ENCODE measurements around the gene TRMT61A. TPM values are rescaled to one million over a fixed set of nuclear protein-coding genes. Genes with fewer than 3 reads are reported as not detected.

The TRMT61A gene
- total RNA-seq, 2 donors from 2014 or later: 10.0 to 17.8 TPM

- H3K9me3 ChIP-seq: no peaks in the 10 kb centered on the region
- intact Hi-C loops (cut with DNase I): loop anchor here (2.0 to 5.0 kb wide), 2 partner anchors 31 to 45 kb away; no protein-coding TSS in a partner anchor
- no peaks in the 10 kb centered on the region for H3K27me3 ChIP-seq
- no peak overlapping the region for H3K4me3 ChIP-seq
- TF ChIP-seq, protein P1, sequence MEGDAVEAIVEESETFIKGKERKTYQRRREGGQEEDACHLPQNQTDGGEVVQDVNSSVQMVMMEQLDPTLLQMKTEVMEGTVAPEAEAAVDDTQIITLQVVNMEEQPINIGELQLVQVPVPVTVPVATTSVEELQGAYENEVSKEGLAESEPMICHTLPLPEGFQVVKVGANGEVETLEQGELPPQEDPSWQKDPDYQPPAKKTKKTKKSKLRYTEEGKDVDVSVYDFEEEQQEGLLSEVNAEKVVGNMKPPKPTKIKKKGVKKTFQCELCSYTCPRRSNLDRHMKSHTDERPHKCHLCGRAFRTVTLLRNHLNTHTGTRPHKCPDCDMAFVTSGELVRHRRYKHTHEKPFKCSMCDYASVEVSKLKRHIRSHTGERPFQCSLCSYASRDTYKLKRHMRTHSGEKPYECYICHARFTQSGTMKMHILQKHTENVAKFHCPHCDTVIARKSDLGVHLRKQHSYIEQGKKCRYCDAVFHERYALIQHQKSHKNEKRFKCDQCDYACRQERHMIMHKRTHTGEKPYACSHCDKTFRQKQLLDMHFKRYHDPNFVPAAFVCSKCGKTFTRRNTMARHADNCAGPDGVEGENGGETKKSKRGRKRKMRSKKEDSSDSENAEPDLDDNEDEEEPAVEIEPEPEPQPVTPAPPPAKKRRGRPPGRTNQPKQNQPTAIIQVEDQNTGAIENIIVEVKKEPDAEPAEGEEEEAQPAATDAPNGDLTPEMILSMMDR (IDR thresholded peaks at IDR 0.05): no peak
- H3K36me3 ChIP-seq: no peaks in the 10 kb centered on the region
- H3K27ac ChIP-seq: no peak overlapping the region
- peaks cover 7% of the 10 kb centered on the region for H3K4me1 ChIP-seq
- no peak for DNase-seq
- H3K9ac ChIP-seq (ENCODE audit: low read depth in 2 of 2, low read length in 2 of 2): no peak overlapping the region
Measured at GRCh38 chr14:103547455-103547940, 18.5 kb downstream of the TRMT61A start.

- intact Hi-C loops (cut with DNase I): loop anchor here (2.0 to 5.0 kb wide), 2 partner anchors 31 to 46 kb away; no protein-coding TSS in a partner anchor
- no peak for DNase-seq
Measured at GRCh38 chr14:103547941-103548462, 19.0 kb downstream of the TRMT61A start.

DNA sequence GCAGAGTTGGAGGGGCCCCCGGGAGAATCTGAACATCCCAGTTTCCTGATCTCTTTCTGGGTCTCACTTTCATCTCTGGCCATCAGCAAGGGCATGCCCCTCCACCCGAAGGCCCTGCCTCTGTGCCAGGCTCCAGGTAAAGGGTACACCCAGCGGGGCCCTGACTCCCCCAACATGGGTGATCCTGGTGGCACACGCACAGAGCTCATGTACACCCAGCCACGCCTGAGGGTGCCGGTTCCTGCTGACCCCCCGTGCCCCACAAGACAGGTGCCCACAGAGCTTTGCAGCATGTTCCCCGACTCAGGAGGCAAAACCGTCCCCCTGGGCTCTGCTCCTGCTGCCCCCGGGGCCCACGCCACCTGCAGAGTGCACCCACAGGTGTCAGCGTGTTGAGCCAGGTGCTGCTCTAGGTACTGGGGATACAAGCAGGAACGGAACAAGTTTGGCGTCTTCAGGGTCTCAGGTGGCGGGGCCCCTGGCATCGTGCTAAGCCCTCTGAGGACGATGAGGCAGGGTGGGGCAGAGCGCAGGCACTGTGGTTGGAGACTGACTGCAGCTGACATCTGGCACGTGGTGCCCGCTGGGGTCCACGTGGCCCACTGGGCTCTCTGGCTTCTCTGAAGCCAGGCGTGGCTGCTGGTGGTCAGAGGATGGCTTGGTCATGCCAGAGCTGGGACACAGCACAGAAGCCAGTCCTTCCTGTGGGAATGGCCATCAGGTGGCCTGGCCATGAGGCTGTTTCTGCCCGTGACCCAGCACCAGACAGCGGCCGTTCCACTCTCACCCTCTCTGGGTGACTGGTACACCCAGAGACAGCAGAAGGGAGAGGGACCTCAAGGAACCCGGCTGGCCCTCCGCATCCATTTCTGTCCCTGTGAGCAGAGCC lies 19.7 kb downstream of the TRMT61A start:
- TF ChIP-seq, protein P1 (IDR thresholded peaks at IDR 0.05): no peak
- intact Hi-C loops (cut with DNase I): loop anchor here (5.0 kb wide), 1 partner anchor 46 kb away; no protein-coding TSS in a partner anchor
- H3K27ac ChIP-seq: no peak overlapping the region
- no peaks in the 10 kb centered on the region for H3K4me1 ChIP-seq
- H3K36me3 ChIP-seq: no peaks in the 10 kb centered on the region
- no peaks in the 10 kb centered on the region for H3K27me3 ChIP-seq
- no peak overlapping the region for H3K9ac ChIP-seq (ENCODE audit: low read depth in 2 of 2, low read length in 2 of 2)
- H3K9me3 ChIP-seq: no peaks in the 10 kb centered on the region
- H3K4me3 ChIP-seq: no peak overlapping the region
- DNase-seq: no peak

More at GRCh38 chr14:103547941-103548462, 19.0 kb downstream of the TRMT61A start:
- Histone ChIP-seq H3K4me1 (peaks cover 2% of the 10 kb centered on the region), H3K9ac (ENCODE audit: low read depth in 2 of 2, low read length in 2 of 2) (no peak overlapping the region), H3K27me3 (no peaks in the 10 kb centered on the region), H3K27ac (no peak overlapping the region), H3K9me3 (no peaks in the 10 kb centered on the region), H3K4me3 (no peak overlapping the region), H3K36me3 (no peaks in the 10 kb centered on the region)
- TF ChIP-seq, protein P1 (IDR thresholded peaks at IDR 0.05): no peak

- H3K27me3 ChIP-seq: no peaks in the 10 kb centered on the region
- TF ChIP-seq, protein P1 (IDR thresholded peaks at IDR 0.05): no peak
- H3K4me1 ChIP-seq: no peaks in the 10 kb centered on the region
- no peak overlapping the region for H3K27ac ChIP-seq
- no peak overlapping the region for H3K4me3 ChIP-seq
- no peak for DNase-seq
- H3K9me3 ChIP-seq: no peaks in the 10 kb centered on the region
- intact Hi-C loops (cut with DNase I): loop anchor here (5.0 kb wide), 1 partner anchor 47 kb away; no protein-coding TSS in a partner anchor
- H3K9ac ChIP-seq (ENCODE audit: low read depth in 2 of 2, low read length in 2 of 2): peak overlapping the region in 1 of 2 donors; percentile 8
- H3K36me3 ChIP-seq: no peaks in the 10 kb centered on the region
Measured at GRCh38 chr14:103549361-103550311, 20.6 kb downstream of the TRMT61A start.

All from colonic mucosa (tissue), 4 donors.